Astrocyte of the spinal cord (primary cell): ENCODE measurements around the gene NCKAP5L.
A peak's percentile ranks its signal among the peaks of the same experiment; 100 is the strongest.
"Not testable (repeated sequence)": the region's sequence is repeated elsewhere in the genome, so short reads cannot be mapped to it uniquely, and the experiment has no call there.

Experiments used
- DNase-seq: peaks from one replicate; pipeline ENCODE4 v3.0.0; 2011; ENCODE audit warnings: low read depth, low spot score
- H3K4me3 ChIP-seq: 2 replicates; pipeline ENCODE4 v1.5.1; 2011; ENCODE audit warnings: low read depth, mild to moderate bottlenecking, low read length, moderate library complexity
- in situ Hi-C: cut with HindIII; loops from 2 replicates; pipeline ENCODE4 v1.10.0; 2017; ENCODE audit warnings: low sequenced_read_pairs
- TF ChIP-seq, protein P1 (sequence below): IDR thresholded peaks from 2 replicates; pipeline ENCODE4 v1.5.1; 2012; ENCODE audit warnings: low read depth, mild to moderate bottlenecking, low read length, inconsistent platforms

NCKAP5L gene

DNA sequence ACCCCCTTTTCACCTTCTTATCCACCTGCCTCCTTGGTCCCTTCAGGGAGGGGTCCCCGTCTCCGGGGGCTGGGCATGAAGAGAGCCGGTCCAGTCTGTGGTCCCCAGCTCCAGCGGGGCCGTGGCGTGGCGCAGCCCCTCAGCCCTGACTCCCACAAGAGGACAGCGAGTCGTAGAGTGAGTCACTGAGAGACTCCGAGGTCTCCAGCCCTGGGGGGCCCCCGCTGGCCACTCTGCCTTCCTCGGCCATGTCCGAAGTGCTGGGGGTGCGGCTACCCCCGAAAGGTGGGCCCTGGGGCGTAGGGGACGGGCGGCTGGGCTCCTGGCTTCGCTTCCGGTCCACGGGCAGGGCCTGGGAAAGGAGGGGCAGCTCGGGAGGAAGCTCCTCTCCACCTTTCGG, 36.5 kb downstream of the NCKAP5L start:
- no peak for DNase-seq
- in situ Hi-C loops, result no loop called here
- no peak overlapping the region for H3K4me3 ChIP-seq
- TF ChIP-seq, protein P1, sequence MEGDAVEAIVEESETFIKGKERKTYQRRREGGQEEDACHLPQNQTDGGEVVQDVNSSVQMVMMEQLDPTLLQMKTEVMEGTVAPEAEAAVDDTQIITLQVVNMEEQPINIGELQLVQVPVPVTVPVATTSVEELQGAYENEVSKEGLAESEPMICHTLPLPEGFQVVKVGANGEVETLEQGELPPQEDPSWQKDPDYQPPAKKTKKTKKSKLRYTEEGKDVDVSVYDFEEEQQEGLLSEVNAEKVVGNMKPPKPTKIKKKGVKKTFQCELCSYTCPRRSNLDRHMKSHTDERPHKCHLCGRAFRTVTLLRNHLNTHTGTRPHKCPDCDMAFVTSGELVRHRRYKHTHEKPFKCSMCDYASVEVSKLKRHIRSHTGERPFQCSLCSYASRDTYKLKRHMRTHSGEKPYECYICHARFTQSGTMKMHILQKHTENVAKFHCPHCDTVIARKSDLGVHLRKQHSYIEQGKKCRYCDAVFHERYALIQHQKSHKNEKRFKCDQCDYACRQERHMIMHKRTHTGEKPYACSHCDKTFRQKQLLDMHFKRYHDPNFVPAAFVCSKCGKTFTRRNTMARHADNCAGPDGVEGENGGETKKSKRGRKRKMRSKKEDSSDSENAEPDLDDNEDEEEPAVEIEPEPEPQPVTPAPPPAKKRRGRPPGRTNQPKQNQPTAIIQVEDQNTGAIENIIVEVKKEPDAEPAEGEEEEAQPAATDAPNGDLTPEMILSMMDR, result no peak

DNA sequence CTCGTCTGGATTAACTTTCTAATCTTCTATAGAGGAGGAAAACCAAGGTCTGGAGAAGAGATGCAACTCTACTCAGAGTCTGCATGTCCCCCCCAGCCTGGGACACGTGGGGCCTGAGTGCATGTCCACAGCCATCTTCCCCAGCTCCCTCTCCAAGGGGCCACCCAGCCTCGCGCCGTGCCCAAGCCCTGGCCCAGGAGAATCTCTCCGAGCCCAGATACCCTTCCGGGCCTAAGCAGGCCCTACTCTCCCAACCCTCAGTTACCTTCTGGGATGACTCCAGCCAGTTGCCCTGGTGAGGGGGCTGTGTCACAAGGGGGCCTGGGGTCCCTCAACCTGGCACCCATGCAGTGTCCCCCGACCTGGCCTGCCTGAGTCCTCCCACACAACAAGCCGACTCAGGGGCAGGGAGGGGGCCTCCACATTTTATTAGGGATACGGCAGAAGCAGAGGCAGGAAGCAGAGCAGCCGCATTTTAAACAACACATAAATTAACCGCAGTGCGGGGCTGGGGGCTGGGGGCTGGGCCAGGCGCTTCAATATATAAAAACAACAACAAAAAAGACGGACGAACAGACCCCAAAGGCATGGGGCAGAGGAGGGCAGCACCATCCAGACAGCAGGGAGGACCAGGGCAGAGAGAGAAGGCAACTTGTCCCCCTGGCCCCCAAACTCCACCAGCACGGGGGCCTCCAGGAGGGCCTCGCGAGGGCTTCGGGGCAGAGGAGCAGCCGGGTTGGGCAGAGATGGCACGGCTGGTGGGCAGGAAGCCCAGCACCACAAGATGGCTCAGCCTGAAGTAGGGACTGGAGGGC, 37.3 kb downstream of the NCKAP5L start:
- in situ Hi-C loops, result no loop called here
- no peak for DNase-seq
- TF ChIP-seq, protein P1, result no peak
- no peak overlapping the region for H3K4me3 ChIP-seq

DNA sequence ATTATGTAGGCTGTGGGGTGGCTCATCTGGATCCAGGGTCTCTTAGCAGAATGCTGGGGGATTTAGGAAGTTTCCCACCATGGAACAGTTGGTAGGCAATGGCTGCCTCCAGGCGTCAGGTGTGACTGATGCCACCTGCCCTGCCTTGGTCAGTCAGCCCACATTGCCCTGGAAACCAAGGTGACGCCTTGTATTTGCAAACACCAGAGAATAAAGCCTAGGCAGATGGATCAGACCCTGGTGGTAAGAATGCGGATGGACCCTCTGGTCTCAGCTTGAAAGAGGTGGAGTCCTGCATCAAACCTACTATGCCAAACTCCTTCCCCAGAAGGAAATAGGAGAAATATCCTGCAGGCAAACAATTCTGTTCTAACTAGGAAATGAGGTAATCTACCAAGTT, 38.2 kb downstream of the NCKAP5L start:
- TF ChIP-seq, protein P1, result no peak
- in situ Hi-C loops, result no loop called here
- DNase-seq, result no peak
- no peak overlapping the region for H3K4me3 ChIP-seq

DNA sequence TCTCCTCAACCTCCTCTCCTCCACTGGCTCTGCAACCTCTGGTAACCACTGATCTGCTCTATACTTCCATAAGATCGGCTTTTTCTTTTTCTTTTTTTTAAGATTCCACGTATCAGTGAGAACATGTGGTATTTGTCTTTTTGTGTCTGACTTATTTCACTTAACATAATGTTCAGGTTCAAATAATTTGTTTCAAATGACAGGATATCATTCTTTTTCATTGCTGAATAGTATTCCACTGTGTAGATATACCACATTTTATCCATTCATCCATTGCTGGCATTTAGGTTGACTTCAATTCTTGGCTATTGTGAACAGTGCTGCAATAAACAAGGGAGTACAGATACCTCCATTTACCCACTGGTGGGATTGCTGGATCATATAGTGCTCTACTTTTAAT, 40.5 kb downstream of the NCKAP5L start:
- TF ChIP-seq, protein P1, result no peak
- in situ Hi-C loops, result no loop called here
- no peak overlapping the region for H3K4me3 ChIP-seq
- no peak for DNase-seq

DNA sequence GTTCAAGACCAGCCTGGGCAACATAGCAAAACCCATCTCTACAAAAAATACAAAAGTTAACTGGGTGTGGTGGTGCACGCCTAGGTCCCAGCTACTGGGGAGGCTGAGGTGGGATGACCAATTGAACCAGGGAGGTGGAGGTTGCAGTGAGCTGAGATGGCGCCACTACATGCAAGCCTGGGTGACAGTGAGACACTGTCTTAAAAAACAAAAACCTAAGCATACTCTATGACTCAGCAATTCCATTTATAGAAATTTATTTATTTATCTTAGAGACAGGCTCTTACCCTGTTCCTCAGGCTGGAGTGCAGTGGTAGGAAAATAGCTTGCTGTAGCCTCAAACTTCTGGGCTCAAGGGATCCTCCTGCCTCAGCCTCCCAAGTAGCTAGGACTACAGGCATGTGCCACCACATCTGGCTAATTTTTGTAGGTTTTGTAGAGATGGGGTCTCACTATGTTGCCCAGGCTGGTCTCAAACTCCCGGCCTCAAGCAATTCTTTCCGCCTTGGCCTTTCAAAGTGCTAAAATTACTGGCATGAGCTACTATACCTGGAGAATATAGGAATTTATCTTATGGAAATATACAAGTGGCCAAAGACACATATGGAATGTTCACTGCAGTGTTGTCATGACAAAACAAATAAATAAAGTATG, 43.3 kb downstream of the NCKAP5L start:
- peak; percentile 43 for DNase-seq
- TF ChIP-seq, protein P1, result no peak
- H3K4me3 ChIP-seq, result no peak overlapping the region
- in situ Hi-C loops, result no loop called here

DNA sequence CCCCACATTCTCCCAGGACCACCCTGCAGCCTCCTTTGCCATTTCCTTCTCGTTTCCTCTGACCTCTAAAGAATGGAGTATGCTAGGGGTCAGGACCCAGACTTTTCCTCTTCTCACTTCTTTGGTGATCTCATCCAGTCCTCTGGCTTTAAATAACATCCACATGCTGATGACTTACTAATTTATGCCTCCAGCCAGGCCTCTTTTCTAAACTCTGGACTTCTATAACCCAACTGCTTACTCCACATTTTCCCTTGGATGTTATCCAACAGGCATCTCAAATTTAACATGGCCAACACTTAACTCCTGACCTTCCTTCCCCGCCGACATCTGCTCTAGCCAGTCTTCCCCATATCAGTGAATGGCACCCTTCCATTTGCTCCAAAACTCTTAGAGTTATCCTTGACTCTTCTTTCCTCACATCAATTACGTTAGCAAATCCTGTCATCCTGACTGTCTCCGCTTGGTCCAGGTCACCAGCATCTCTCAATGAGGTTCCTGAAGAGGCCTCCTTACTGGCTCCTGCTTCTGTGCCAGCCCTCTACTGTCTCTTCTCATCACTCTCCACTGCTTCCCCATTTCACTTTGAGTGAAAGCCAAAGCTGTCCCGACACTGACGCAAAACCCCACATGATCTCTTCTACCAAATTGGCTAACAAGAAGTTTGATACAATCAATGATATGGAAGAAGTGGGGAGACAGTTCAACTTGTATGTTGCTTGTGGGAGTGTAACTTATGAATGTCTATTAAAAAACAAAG, 44.1 kb downstream of the NCKAP5L start:
- no peak overlapping the region for H3K4me3 ChIP-seq
- peak; percentile 53 for DNase-seq
- TF ChIP-seq, protein P1, result no peak
- in situ Hi-C loops, result no loop called here

DNA sequence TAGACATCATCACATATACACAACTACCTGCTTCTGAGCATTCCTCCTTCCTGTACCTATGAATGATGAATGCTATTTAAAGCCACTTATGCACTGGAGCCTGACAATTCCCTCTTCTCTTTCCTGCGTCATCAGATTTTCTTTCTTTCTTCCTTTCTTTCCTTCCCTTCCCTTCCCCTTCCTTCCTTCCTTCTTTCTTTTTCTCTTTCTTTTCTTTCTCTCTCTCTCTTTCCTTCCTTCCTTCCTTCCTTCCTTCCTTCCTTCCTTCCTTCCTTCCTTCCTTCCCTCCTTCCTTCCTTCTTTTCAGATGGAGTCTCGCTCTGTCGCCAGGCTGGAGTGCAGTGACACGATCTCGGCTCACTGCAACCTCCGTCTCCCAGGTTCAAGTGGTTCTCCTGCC, 47.3 kb downstream of the NCKAP5L start:
- in situ Hi-C loops, DNase-seq, H3K4me3 ChIP-seq: not testable (repeated sequence)
